Naive thymus-derived CD8-positive, alpha-beta T cell (primary cell): Measurements from ENCODE around the gene SLC5A10. TPM values are rescaled to one million over a fixed set of nuclear protein-coding genes. Genes with fewer than 3 reads are reported as not detected.
A peak's percentile ranks its signal among the peaks of the same experiment; 100 is the strongest.

Experiments used
- ATAC-seq, 2 donors: fragments of 150-1000 bp; cut with Tn5 transposase in 1 of 2; sonication (Bioruptor Pico), chemical (Tn5 transposase) in 1 of 2; 1 replicate in 1 of 2; 2 replicates in 1 of 2; pipeline ENCODE4 v1.10.0; 2021; ENCODE audit warnings: mild to moderate bottlenecking in 2 of 2, moderate library complexity in 2 of 2
- POLR2A ChIA-PET: fragments of 350-600 bp; sonication (Branson Sonifier 250); formaldehyde crosslinking; loops from one replicate; lab custom pipeline; 2021; ENCODE audit warnings: antibody characterized with exemption; lab: Charles Lee
- DNase-seq, 10 donors: peaks; one replicate each; pipeline versions ENCODE4 v3.0.0 to v3.0.0-alpha.2; 2020 to 2022
- H3K27ac Mint-ChIP-seq, 10 donors: one replicate each; pipeline ENCODE4 v1.8.0; 2020 to 2022; ENCODE audit warnings: mild to moderate bottlenecking in 10 of 10, mixed read lengths in 10 of 10, moderate library complexity in 4 of 10, inconsistent platforms in 1 of 10
- H3K27me3 Mint-ChIP-seq, 5 donors: one replicate each; pipeline ENCODE4 v1.8.0; 2021 to 2022; ENCODE audit warnings: mixed read lengths in 5 of 5
- H3K36me3 Mint-ChIP-seq, 3 donors: one replicate each; pipeline ENCODE4 v1.8.0; 2020 to 2022; ENCODE audit warnings: mixed read lengths in 3 of 3, mild to moderate bottlenecking in 2 of 3, inconsistent platforms in 1 of 3
- H3K4me1 Mint-ChIP-seq, 4 donors: one replicate each; pipeline ENCODE4 v1.8.0; 2021 to 2022; ENCODE audit warnings: mixed read lengths in 4 of 4
- H3K4me3 Mint-ChIP-seq, 10 donors: one replicate each; pipeline ENCODE4 v1.8.0; 2020 to 2022; ENCODE audit warnings: mild to moderate bottlenecking in 10 of 10, mixed read lengths in 10 of 10, moderate library complexity in 6 of 10, inconsistent platforms in 1 of 10
- H3K9me3 Mint-ChIP-seq, 9 donors: one replicate each; pipeline ENCODE4 v1.8.0; 2020 to 2022; ENCODE audit warnings: mixed read lengths in 9 of 9, mild to moderate bottlenecking in 3 of 9, inconsistent platforms in 1 of 9, moderate library complexity in 1 of 9
- polyA plus RNA-seq, 3 donors: library from polyadenylated mRNA; unstranded; fragments of 300-500 nt; fragmentation: Illumina TruSeq; gene quantifications; one replicate each; pipeline ENCODE4 v1.2.3, GENCODE V29; 2021
- total RNA-seq, 8 experiments: library from RNA in 2 of 8; stranded (reverse) in 2 of 8; gene quantifications; one replicate each; pipeline ENCODE4 v1.2.3 and lab custom pipeline; 2021 to 2026

The SLC5A10 gene
- total and polyA plus RNA-seq, 5 experiments from 2014 or later, result 0.06 to 0.25 (median 0.09) TPM; not detected in 2

DNA sequence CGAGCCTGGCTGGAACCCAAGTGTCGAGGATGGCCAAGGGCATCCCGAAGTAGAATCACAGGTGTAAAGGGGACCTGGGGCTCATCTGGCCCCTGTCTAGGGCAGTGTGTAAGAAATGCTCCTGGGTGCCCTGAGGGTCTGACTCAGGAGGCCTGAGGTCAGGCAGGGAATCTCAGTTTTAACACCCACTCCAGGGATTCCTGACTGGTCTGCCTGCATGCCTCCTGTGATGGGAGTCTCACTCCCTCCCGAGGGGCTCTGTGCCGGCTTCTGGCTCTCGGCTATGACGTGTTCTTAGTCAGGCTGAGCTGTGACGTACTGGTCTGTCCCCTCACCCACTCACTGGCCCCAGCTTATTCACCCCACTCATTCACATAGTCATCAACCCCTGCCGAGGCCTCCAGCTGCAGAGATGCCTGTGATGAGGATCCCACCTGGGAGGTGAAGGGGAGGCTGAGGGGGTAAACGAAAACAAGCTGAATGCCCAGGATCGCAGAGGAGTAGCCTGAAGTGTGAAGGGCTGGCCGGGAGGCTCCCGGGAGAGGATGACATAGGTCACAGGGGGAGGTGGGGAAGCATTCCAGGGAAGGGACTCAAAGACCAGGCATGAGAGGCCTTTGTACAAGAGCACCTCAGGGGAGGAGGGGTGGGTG is 28.8 kb downstream of the SLC5A10 start:
- H3K27me3 Mint-ChIP-seq, result no peaks in the 10 kb centered on the region

GRCh38 chr17:18981335-18981641 is 29.3 kb downstream of the SLC5A10 start:
- Mint-ChIP-seq H3K4me3 (no peak overlapping the region), H3K27ac (peak overlapping the region in 1 of 10 donors; percentile 70), H3K36me3 (peaks cover 0 to 2% (median 0%) of the 10 kb centered on the region in 3 donors), H3K27me3 (no peaks in the 10 kb centered on the region), H3K9me3 (no peaks in the 10 kb centered on the region), H3K4me1 (no peaks in the 10 kb centered on the region)
- POLR2A ChIA-PET, result interaction anchor here (1.4 kb wide), 1 partner anchor 20 kb away, joined by 3 read pairs; no protein-coding TSS in a partner anchor
- no peak for ATAC-seq
- DNase-seq, result no peak

More for the DNA sequence above, 28.8 kb downstream of the SLC5A10 start:
- no peak for ATAC-seq
- Mint-ChIP-seq H3K36me3 (peaks cover 0 to 2% (median 0%) of the 10 kb centered on the region in 3 donors), H3K27ac (peak overlapping the region in 3 of 10 donors; percentile 36 to 74 (median 70)), H3K4me3 (no peak overlapping the region), H3K4me1 (no peaks in the 10 kb centered on the region), H3K9me3 (no peaks in the 10 kb centered on the region)
- no peak for DNase-seq
- POLR2A ChIA-PET, result interaction anchor here (1.4 kb wide), 1 partner anchor 20 kb away, joined by 3 read pairs; no protein-coding TSS in a partner anchor

- Mint-ChIP-seq H3K27ac (no peak overlapping the region), H3K4me3 (no peak overlapping the region), H3K9me3 (no peaks in the 10 kb centered on the region), H3K27me3 (no peaks in the 10 kb centered on the region), H3K36me3 (peaks cover 0 to under 1% (median 0%) of the 10 kb centered on the region in 3 donors), H3K4me1 (peaks cover 0 to 2% (median 2%) of the 10 kb centered on the region in 4 donors)
- DNase-seq (no peak), ATAC-seq (no peak)
- POLR2A ChIA-PET, result interaction anchor here (1.4 kb wide), 1 partner anchor 21 kb away, joined by 3 read pairs; no protein-coding TSS in a partner anchor
These were observed 29.9 kb downstream of the SLC5A10 start for GRCh38 chr17:18981642-18982424.

GRCh38 chr17:18984273-18985114 is 32.5 kb downstream of the SLC5A10 start:
- H3K4me1 Mint-ChIP-seq, result peaks cover 0 to 16% (median 10%) of the 10 kb centered on the region in 4 donors
- H3K9me3 Mint-ChIP-seq, result no peaks in the 10 kb centered on the region
- H3K27ac Mint-ChIP-seq, result no peak overlapping the region
- POLR2A ChIA-PET, result no interaction called here
- no peaks in the 10 kb centered on the region for H3K27me3 Mint-ChIP-seq
- no peak overlapping the region for H3K4me3 Mint-ChIP-seq
- ATAC-seq (no peak), DNase-seq (no peak)
- peaks cover 0 to 6% (median 0%) of the 10 kb centered on the region in 3 donors for H3K36me3 Mint-ChIP-seq

DNA sequence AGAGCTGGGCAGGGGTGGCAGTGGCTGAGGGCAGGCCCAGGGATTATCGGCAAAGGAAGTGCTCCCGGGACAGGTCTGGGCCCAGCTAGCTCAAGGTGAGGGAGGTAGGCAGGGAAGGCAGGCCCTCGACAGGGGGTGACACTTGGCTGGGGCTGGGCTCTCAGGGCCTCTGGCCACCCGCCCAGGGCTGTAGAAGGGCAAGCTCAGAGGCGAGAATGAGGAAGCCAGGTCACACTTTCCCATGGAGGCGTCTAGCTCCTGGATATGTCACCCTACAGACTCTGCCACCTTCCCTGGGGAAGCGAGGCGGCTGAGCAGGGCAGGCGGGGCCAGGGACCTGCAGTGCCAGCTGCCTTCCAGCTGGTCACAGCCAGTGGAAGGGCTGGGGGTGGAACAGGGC is 33.5 kb downstream of the SLC5A10 start:
- Mint-ChIP-seq H3K27ac (no peak overlapping the region), H3K36me3 (peaks cover 0 to 6% (median 0%) of the 10 kb centered on the region in 3 donors), H3K27me3 (no peaks in the 10 kb centered on the region), H3K4me1 (peaks cover 2 to 16% (median 10%) of the 10 kb centered on the region in 4 donors), H3K4me3 (no peak overlapping the region), H3K9me3 (no peaks in the 10 kb centered on the region)
- POLR2A ChIA-PET, result no interaction called here
- DNase-seq (no peak), ATAC-seq (no peak)

DNA sequence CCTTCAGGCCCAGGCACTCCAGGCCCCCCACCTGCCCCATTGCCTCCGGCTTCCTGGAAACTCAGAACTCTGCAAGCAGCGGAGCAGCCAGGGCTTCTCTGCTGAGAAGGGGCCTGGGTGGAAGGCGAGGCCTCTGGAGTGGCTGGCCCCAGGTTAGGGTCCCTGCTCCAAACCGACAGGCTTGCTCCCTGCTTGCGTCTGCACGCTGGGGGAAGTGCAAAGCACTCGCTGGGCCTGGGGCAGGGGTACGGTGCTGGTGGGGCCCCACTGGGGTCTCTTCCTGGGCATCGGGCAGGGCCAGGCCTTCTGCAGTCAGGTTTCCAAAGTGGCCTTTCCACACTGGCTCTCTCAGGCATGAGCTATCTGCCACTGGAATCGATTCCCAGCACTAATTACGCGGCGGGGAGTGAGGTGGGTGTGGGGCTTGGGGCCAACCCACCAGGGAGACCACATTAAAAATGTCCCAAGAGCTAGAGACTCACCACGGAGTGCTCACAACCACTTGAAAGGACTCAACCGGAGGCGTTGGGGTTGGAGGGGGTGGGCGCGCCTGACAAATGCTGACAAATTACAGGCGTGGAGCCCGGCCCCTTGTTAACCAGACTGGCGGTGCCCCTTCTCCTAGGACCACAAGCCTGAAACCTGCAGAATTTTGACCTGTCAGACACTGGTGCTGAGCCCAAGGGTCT is 34.7 kb downstream of the SLC5A10 start:
- no peak for DNase-seq
- H3K27me3 Mint-ChIP-seq, result no peaks in the 10 kb centered on the region
- no peak overlapping the region for H3K4me3 Mint-ChIP-seq
- POLR2A ChIA-PET, result no interaction called here
- peak in 1 of 2 donors; percentile 40 for ATAC-seq
- H3K27ac Mint-ChIP-seq, result no peak overlapping the region
- no peaks in the 10 kb centered on the region for H3K9me3 Mint-ChIP-seq
- H3K36me3 Mint-ChIP-seq, result peaks cover 0 to 6% (median 0%) of the 10 kb centered on the region in 3 donors
- peaks cover 2 to 25% (median 12%) of the 10 kb centered on the region in 4 donors for H3K4me1 Mint-ChIP-seq

GRCh38 chr17:18987230-18987610 is 35.3 kb downstream of the SLC5A10 start:
- DNase-seq (no peak), ATAC-seq (no peak)
- H3K27me3 Mint-ChIP-seq, result no peaks in the 10 kb centered on the region
- POLR2A ChIA-PET, result interaction anchor here (0.9 kb wide), 1 partner anchor 35 kb away, joined by 3 read pairs; no protein-coding TSS in a partner anchor
- H3K4me3 Mint-ChIP-seq, result no peak overlapping the region
- no peaks in the 10 kb centered on the region for H3K9me3 Mint-ChIP-seq
- H3K27ac Mint-ChIP-seq, result peak overlapping the region in 2 of 10 donors; percentile 28 to 65
- H3K36me3 Mint-ChIP-seq, result peaks cover 0 to 6% (median 0%) of the 10 kb centered on the region in 3 donors
- H3K4me1 Mint-ChIP-seq, result peaks cover 3 to 29% (median 14%) of the 10 kb centered on the region in 4 donors

DNA sequence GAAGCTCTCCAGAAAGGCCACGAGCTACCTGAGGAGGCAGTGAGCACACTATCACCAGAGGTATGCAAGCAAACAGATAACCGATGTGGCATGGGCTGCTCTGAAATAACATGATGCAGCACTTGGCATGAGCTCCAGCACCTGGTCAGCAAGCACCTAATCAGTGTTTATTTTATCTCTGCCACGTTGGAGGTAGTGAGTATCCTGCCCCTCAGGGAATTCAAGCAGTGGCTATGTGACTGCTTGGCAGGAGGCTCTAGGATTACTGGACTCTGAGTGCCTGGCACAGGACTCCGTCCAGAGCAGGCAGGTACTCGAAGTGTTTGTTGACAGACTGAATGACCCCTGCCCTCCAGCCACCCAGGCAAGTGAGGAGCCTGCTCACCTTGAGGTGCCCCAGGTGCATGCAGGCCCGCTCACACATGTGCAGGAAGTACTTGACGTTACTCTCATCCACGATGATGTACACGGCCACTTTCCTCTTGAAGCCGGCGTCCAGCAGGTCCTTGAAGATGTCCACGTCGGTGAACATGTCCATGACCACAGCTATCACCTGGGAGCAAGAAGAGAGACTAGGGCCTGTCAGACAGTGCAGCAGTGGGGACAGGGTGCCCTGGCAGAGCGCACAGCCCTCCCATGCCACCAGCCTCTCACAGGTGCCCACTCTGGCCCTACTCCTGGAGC is 36.0 kb downstream of the SLC5A10 start:
- POLR2A ChIA-PET, result interaction anchor here (0.9 kb wide), 1 partner anchor 35 kb away, joined by 3 read pairs; no protein-coding TSS in a partner anchor
- no peak overlapping the region for H3K4me3 Mint-ChIP-seq
- no peaks in the 10 kb centered on the region for H3K9me3 Mint-ChIP-seq
- H3K36me3 Mint-ChIP-seq, result peaks cover 0 to 6% (median 0%) of the 10 kb centered on the region in 3 donors
- DNase-seq (no peak), ATAC-seq (no peak)
- H3K27me3 Mint-ChIP-seq, result no peaks in the 10 kb centered on the region
- peak overlapping the region in 1 of 10 donors; percentile 48 for H3K27ac Mint-ChIP-seq
- peaks cover 9 to 37% (median 21%) of the 10 kb centered on the region in 4 donors for H3K4me1 Mint-ChIP-seq

- DNase-seq (no peak), ATAC-seq (no peak)
- POLR2A ChIA-PET, result no interaction called here
- H3K36me3 Mint-ChIP-seq, result peaks cover 0 to 6% (median 0%) of the 10 kb centered on the region in 3 donors
- H3K9me3 Mint-ChIP-seq, result no peaks in the 10 kb centered on the region
- H3K4me3 Mint-ChIP-seq, result no peak overlapping the region
- H3K4me1 Mint-ChIP-seq, result peaks cover 13 to 43% (median 27%) of the 10 kb centered on the region in 4 donors
- no peaks in the 10 kb centered on the region for H3K27me3 Mint-ChIP-seq
- no peak overlapping the region for H3K27ac Mint-ChIP-seq
These were observed 36.7 kb downstream of the SLC5A10 start for GRCh38 chr17:18988546-18989173.

DNA sequence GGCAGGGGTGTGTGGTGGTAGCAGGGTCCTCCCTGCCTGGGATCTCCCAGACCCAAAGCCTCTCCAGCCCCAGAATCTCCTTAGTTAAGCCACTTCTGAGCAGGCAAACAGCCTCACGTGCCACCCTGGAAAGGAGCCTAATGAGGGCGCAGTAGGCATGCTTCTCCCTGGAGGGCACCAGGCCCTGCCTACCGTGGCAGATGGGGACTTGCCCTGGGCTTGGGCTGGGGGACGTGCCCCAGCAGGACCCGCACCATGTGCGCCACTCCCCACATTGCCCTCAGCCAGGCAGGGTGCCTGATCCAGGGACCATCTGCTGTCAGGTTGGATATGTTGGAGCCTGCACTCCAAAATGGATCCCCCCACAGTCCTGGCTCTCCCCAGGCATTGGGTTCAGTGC is 38.4 kb downstream of the SLC5A10 start:
- H3K4me3 Mint-ChIP-seq, result no peak overlapping the region
- H3K27ac Mint-ChIP-seq, result peak overlapping the region in 1 of 10 donors; percentile 12
- peaks cover 1 to 10% (median 3%) of the 10 kb centered on the region in 3 donors for H3K36me3 Mint-ChIP-seq
- ATAC-seq (no peak), DNase-seq (no peak)
- POLR2A ChIA-PET, result interaction anchor here (1.1 kb wide), 1 partner anchor 11 kb away, joined by 3 read pairs; no protein-coding TSS in a partner anchor
- peaks cover 13 to 50% (median 34%) of the 10 kb centered on the region in 4 donors for H3K4me1 Mint-ChIP-seq
- H3K9me3 Mint-ChIP-seq, result peaks cover 0 to 7% (median 5%) of the 10 kb centered on the region in 9 donors
- no peaks in the 10 kb centered on the region for H3K27me3 Mint-ChIP-seq
